Upper lobe of right lung (tissue), 1 donor: ENCODE results near the gene HOXA10. TPM values are rescaled to one million over a fixed set of nuclear protein-coding genes. Genes with fewer than 3 reads are reported as not detected.

Experiments
- ATAC-seq: fragments of 200-7000 bp; cut with Tn5 transposase; one replicate; pipeline ENCODE4 v1.9.1; 2020; ENCODE audit warnings: mild to moderate bottlenecking, moderate library complexity
- DNase-seq: peaks from one replicate; pipeline ENCODE4 v3.0.0-alpha.2; 2020
- H3K27ac ChIP-seq: fragments of 200-600 bp; one replicate; pipeline ENCODE4 v1.8.0; 2022
- H3K27me3 ChIP-seq: fragments of 200-600 bp; one replicate; pipeline ENCODE4 v1.8.0; 2022; ENCODE audit warnings: mild to moderate bottlenecking
- H3K36me3 ChIP-seq: fragments of 200-600 bp; one replicate; pipeline ENCODE4 v1.8.0; 2022
- H3K4me1 ChIP-seq: fragments of 200-600 bp; one replicate; pipeline ENCODE4 v1.8.0; 2022
- H3K4me3 ChIP-seq: fragments of 200-600 bp; one replicate; pipeline ENCODE4 v1.8.0; 2022; ENCODE audit warnings: mild to moderate bottlenecking
- H3K9me3 ChIP-seq: fragments of 200-600 bp; one replicate; pipeline ENCODE4 v1.8.0; 2022
- CTCF ChIP-seq: fragments of 200-600 bp; IDR thresholded peaks from one replicate; pipeline ENCODE4 v1.8.0; 2022; ENCODE audit warnings: antibody characterized with exemption
- intact Hi-C: fragments of 100-400 bp; cut with DNase I; formaldehyde crosslinking; loops from one replicate; pipeline ENCODE4 v1.11.0; 2022
- total RNA-seq: library from RNA; stranded (reverse); fragmentation: NEBNext Ultra II Directional; extraction: Animal tissue kit (Norgen Biotek cat#: 25700); gene quantifications from one replicate; pipeline ENCODE4 v1.2.1, GENCODE V29; 2021
- donor health status: DM: no; HTN: yes; CAD: no; lungs with severe emphysema.

Gene HOXA10
- total RNA-seq, 1 donor from 2014 or later, result 0.38 TPM

DNA sequence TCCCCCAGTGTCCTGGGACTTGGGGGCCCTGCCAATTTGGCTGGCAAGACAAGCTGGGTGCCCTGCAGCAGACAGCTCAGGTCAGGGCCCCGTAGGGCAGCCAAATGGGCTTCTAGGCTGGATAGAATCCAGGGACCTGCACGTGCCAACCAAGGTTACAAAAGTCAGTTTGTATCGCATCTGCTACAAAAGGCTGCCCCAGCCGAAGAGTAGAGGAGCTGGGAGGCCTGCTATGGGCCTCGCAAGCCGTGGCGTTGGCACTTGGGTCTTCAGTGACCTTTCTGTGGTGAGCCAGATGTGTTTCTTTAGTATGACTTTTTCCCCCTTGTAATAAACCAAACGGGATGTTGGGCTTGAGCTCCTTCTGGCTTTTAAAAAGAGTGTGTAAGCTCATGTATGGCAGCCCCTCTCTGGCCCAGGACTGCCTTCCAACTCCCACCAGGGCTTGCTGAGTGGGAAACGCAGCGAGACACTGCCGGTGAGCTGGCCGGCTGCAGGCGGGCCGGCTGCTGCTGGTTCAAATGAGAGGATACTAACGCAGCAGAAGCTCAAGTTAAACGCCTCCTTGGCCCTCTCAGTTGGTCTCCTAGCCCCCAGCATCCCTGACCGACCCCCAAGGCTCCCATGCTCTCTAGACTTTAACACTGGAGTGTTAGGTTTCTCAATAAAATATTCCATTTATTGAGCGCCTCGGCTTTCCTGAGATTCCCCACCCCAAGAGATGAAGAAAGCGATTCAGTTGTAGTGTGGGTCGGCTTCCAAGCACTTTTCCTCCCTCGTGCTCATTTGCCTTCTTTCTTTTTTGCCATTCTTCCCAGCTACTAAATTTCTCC, 3.1 kb upstream of the HOXA10 start:
- Histone ChIP-seq H3K4me3 (no peak overlapping the region), H3K27me3 (peaks cover 100% of the 10 kb centered on the region), H3K9me3 (no peaks in the 10 kb centered on the region), H3K4me1 (peaks cover 21% of the 10 kb centered on the region), H3K27ac (no peak overlapping the region), H3K36me3 (no peaks in the 10 kb centered on the region)
- intact Hi-C loops, result no loop called here
- no peak for ATAC-seq
- TF ChIP-seq CTCF, result no peak
- peak; percentile 40 for DNase-seq

GRCh38 chr7:27176524-27176845, 2.4 kb upstream of the HOXA10 start:
- H3K9me3 ChIP-seq, result no peaks in the 10 kb centered on the region
- no peak for TF ChIP-seq CTCF
- peaks cover 100% of the 10 kb centered on the region for H3K27me3 ChIP-seq
- no peak for DNase-seq
- H3K4me1 ChIP-seq, result peaks cover 21% of the 10 kb centered on the region
- no peak for ATAC-seq
- no peaks in the 10 kb centered on the region for H3K36me3 ChIP-seq
- no peak overlapping the region for H3K27ac ChIP-seq
- intact Hi-C loops, result no loop called here
- no peak overlapping the region for H3K4me3 ChIP-seq

DNA sequence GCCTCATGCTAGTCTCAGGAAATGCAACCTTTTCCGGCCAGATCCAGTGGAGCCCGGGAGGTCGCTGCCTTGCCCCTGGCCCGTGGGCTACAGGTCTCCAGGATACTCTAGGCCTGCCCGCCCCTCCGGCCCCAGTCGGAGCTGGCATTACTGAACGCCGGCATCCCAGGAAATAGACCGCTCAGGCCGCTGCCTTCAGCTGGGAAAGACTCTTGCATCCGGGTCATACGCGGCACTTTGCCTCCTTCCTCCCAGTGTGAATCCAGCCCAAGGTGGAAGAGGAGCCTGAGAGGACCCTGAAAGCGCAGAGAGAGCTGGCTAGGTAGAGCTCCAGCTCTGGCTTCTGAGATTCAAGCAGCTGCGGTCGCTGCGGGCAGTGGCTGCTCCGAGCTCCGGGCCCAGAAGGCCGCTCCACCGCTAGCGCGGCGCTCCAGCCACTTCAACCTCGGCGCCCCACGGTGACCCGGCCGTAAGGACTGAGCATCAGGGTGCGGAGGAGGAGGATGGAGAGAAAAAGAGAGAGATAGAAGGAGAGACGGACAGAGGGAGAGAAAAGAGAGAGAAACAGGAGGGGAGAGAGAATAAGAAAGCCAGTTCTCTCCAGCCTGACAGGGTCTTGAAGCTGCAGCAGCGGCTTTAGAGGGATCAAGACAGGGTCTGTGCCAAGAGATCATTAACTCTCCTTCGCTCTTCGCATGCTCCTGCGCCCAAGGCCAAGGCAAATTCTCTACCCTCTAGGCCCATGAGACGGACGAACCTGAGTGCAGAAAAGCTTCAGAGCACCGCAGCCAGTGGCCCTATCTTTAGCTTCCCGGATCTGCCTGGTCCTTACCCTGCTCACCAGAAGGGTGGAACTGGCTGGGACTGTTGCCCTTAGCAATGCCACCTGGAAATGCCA, 1.8 kb upstream of the HOXA10 start:
- no peak for ATAC-seq

DNA sequence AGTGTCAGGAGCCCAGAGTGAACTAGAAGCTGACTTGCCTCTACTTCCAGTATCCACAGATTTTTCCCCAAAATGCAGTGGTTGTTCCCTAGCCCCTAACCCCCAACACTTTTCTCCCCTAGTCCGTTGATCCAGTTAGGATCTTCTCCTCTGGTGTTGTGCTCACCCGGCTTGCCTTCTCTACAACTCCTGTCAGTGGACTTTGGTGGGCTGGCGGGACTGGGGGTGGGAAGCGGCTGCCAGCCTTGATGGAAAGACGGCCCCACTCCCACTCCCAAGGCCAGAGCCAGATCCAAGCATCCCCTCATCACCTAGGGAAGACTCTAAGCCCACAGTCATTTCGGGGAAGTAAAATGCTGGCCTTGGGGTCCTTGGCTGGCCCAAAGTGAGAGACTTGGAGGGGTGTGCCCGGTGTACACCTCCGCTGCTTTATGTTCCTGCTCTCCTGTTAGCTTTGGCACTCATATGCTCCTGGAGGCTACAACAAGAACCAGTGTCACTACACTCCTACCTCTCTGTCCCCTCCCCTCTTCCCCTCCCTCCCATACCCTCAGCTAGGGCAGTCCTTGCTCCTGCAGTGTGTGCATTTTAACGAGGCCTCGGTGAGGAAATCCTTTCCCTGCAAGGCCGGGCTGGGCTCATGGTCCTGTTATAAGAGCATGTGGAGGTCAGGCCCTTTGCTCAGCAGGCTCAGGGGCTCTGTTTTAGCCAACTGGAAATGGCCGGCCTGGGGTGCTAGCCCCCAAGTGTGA, 930 bp upstream of the HOXA10 start:
- ATAC-seq (no peak), DNase-seq (peak; percentile 52)
- Histone ChIP-seq H3K4me1 (peaks cover 21% of the 10 kb centered on the region), H3K4me3 (no peak overlapping the region), H3K9me3 (no peaks in the 10 kb centered on the region), H3K36me3 (no peaks in the 10 kb centered on the region), H3K27me3 (peaks cover 100% of the 10 kb centered on the region), H3K27ac (no peak overlapping the region)
- TF ChIP-seq CTCF, result no peak
- intact Hi-C loops, result no loop called here

More for the DNA sequence above, 1.8 kb upstream of the HOXA10 start:
- intact Hi-C loops, result no loop called here
- Histone ChIP-seq H3K27me3 (peaks cover 100% of the 10 kb centered on the region), H3K4me3 (no peak overlapping the region), H3K9me3 (no peaks in the 10 kb centered on the region), H3K36me3 (no peaks in the 10 kb centered on the region), H3K4me1 (peaks cover 21% of the 10 kb centered on the region), H3K27ac (no peak overlapping the region)
- DNase-seq, result peak; percentile 55
- TF ChIP-seq CTCF, result no peak

DNA sequence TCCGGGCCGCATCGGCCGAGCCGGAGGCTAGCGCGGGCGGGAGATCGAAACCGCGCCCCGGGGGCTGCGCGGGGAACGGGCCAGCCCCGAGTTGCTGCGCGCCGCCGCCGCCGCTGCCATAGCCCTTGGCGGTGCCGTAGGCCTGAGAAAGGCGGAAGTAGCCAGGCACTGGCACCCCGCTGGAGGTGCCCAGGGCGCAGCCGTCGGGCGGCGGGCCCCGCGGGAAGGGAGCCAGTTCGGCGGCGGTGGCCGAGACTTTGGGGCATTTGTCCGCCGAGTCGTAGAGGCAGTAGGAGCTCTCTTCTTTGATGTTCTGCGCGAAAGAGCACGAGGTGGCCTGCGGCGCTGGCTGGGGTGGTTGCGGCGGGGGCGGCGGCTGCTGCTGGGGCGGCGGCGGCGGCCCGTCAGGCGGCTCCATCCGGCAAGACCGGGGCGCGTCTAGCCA, 587 bp downstream of the HOXA10 start:
- H3K27me3 ChIP-seq, result peaks cover 100% of the 10 kb centered on the region
- ATAC-seq (peak; percentile 79), DNase-seq (peak; percentile 76)
- intact Hi-C loops, result no loop called here
- H3K4me3 ChIP-seq, result peak overlapping the region; percentile 45
- H3K9me3 ChIP-seq, result no peaks in the 10 kb centered on the region
- no peak for TF ChIP-seq CTCF
- no peaks in the 10 kb centered on the region for H3K36me3 ChIP-seq
- peaks cover 27% of the 10 kb centered on the region for H3K4me1 ChIP-seq
- no peak overlapping the region for H3K27ac ChIP-seq
